H9 (cell line): ENCODE measurements around the gene ANKRD39. TPM values are rescaled to one million over a fixed set of nuclear protein-coding genes. Genes with fewer than 3 reads are reported as not detected.

Experiments
- DNase-seq: peaks from one replicate; pipeline ENCODE4 v3.0.0-alpha.2; 2017
- H2AFZ ChIP-seq: one replicate; pipeline ENCODE4 v1.6.1; 2013; ENCODE audit warnings: mild to moderate bottlenecking, low read length, control low read depth, moderate library complexity
- H2AK5ac ChIP-seq: 2 replicates; pipeline ENCODE4 v1.6.1; 2013; ENCODE audit warnings: low read length, control low read depth, mixed read lengths; ENCODE audit not compliant: insufficient read length
- H2BK120ac ChIP-seq: one replicate; pipeline ENCODE4 v1.6.1; 2013; ENCODE audit warnings: low read depth, mild to moderate bottlenecking, low read length, control low read depth, inconsistent platforms; ENCODE audit not compliant: poor library complexity, severe bottlenecking
- H2BK12ac ChIP-seq: 2 replicates; pipeline ENCODE4 v1.6.1; 2013; ENCODE audit warnings: low read length, control low read depth, mixed read lengths, low read depth; ENCODE audit not compliant: insufficient read length
- H2BK15ac ChIP-seq: 2 replicates; pipeline ENCODE4 v1.6.1; 2013; ENCODE audit warnings: low read depth, low read length, control low read depth
- H2BK20ac ChIP-seq: one replicate; pipeline ENCODE4 v1.6.1; 2013; ENCODE audit warnings: low read depth, mild to moderate bottlenecking, low read length, control low read depth, inconsistent platforms; ENCODE audit not compliant: poor library complexity, severe bottlenecking
- H2BK5ac ChIP-seq: 2 replicates; pipeline ENCODE4 v1.6.1; 2013; ENCODE audit warnings: low read length, control low read depth, mixed read lengths; ENCODE audit not compliant: insufficient read length
- H3K14ac ChIP-seq: 2 replicates; pipeline ENCODE4 v1.6.1; 2013; ENCODE audit warnings: low read length, control low read depth; ENCODE audit not compliant: insufficient read depth
- H3K18ac ChIP-seq: 2 replicates; pipeline ENCODE4 v1.6.1; 2013; ENCODE audit warnings: low read depth, mild to moderate bottlenecking, mixed read lengths, low read length, control low read depth; ENCODE audit not compliant: insufficient read length
- H3K23ac ChIP-seq: 2 replicates; pipeline ENCODE4 v1.6.1; 2013; ENCODE audit warnings: low read length, control low read depth, mixed read lengths, low read depth; ENCODE audit not compliant: insufficient read length
- H3K23me2 ChIP-seq: 2 replicates; pipeline ENCODE4 v1.6.1; 2013; ENCODE audit warnings: low read depth, mild to moderate bottlenecking, mixed read lengths, low read length, control low read depth; ENCODE audit not compliant: insufficient read length, poor library complexity, severe bottlenecking
- H3K27ac ChIP-seq: 2 replicates; pipeline ENCODE4 v1.5.1; 2013; ENCODE audit warnings: low read length, control low read depth, mixed read lengths, low read depth; ENCODE audit not compliant: insufficient read length
- H3K27me3 ChIP-seq: 2 replicates; pipeline ENCODE4 v1.6.1; 2013; ENCODE audit warnings: low read length, control low read depth, inconsistent platforms; ENCODE audit not compliant: insufficient read depth
- H3K4ac ChIP-seq: 2 replicates; pipeline ENCODE4 v1.6.1; 2013; ENCODE audit warnings: low read depth, mild to moderate bottlenecking, control low read depth, inconsistent platforms, low read length, moderate library complexity
- H3K4me1 ChIP-seq: 2 replicates; pipeline ENCODE4 v1.6.1; 2013; ENCODE audit warnings: low read length, control low read depth, inconsistent platforms; ENCODE audit not compliant: insufficient read depth
- H3K4me2 ChIP-seq: 2 replicates; pipeline ENCODE4 v1.6.1; 2013; ENCODE audit warnings: low read length, control low read depth, mixed read lengths; ENCODE audit not compliant: insufficient read length, insufficient read depth
- H3K56ac ChIP-seq: 2 replicates; pipeline ENCODE4 v1.6.1; 2013; ENCODE audit warnings: low read depth, mild to moderate bottlenecking, mixed read lengths, low read length, control low read depth; ENCODE audit not compliant: insufficient read length
- H3K79me1 ChIP-seq: 2 replicates; pipeline ENCODE4 v1.6.1; 2013; ENCODE audit warnings: low read depth, mild to moderate bottlenecking, moderate library complexity, low read length, control low read depth, inconsistent platforms; ENCODE audit not compliant: insufficient read depth, poor library complexity, severe bottlenecking
- H3K79me2 ChIP-seq: 2 replicates; pipeline ENCODE4 v1.6.1; 2013; ENCODE audit warnings: low read length, control low read depth, inconsistent platforms; ENCODE audit not compliant: insufficient read depth
- H3K9ac ChIP-seq: 2 replicates; pipeline ENCODE4 v1.6.1; 2013; ENCODE audit warnings: low read length, control low read depth, mixed read lengths; ENCODE audit not compliant: insufficient read length; ENCODE audit errors: extremely low read depth
- H3K9me3 ChIP-seq: one replicate; pipeline ENCODE4 v1.6.1; 2013; ENCODE audit warnings: low read depth, low read length, inconsistent platforms; ENCODE audit not compliant: control insufficient read depth
- H3T11ph ChIP-seq: one replicate; pipeline ENCODE4 v1.6.1; 2013; ENCODE audit warnings: mild to moderate bottlenecking, low read length, control low read depth, inconsistent platforms
- H4K20me1 ChIP-seq: one replicate; pipeline ENCODE4 v1.6.1; 2013; ENCODE audit not compliant: control insufficient read depth, insufficient read length, insufficient read depth
- H4K5ac ChIP-seq: 2 replicates; pipeline ENCODE4 v1.6.1; 2013; ENCODE audit warnings: low read depth, mild to moderate bottlenecking, mixed read lengths, low read length, control low read depth; ENCODE audit not compliant: insufficient read length
- H4K8ac ChIP-seq: replicated peaks from 2 replicates; pipeline ENCODE4 v1.6.1; 2013; ENCODE audit warnings: low read length, control low read depth, mixed read lengths, low read depth; ENCODE audit not compliant: insufficient read length
- H4K91ac ChIP-seq: 2 replicates; pipeline ENCODE4 v1.6.1; 2013; ENCODE audit warnings: low read depth, mild to moderate bottlenecking, moderate library complexity, mixed read lengths, low read length, control low read depth; ENCODE audit not compliant: insufficient read length
- H3K27ac Mint-ChIP-seq, 3 experiments: 2 replicates in 2 of 3; 3 replicates in 1 of 3; pipeline ENCODE4 v1.8.0; 2020 to 2021; ENCODE audit warnings: mixed read lengths in 3 of 3, mild to moderate bottlenecking in 1 of 3, moderate library complexity in 1 of 3
- H3K27me3 Mint-ChIP-seq: 2 replicates; pipeline ENCODE4 v1.8.0; 2021; ENCODE audit warnings: low read depth, mild to moderate bottlenecking, moderate library complexity, mixed read lengths
- H3K36me3 Mint-ChIP-seq, 3 experiments: 2 replicates in 2 of 3; 3 replicates in 1 of 3; pipeline ENCODE4 v1.8.0; 2020 to 2021; ENCODE audit warnings: low read depth in 3 of 3, mixed read lengths in 3 of 3; ENCODE audit not compliant: insufficient read depth in 1 of 3
- H3K4me1 Mint-ChIP-seq, 2 experiments: 2 replicates each; pipeline ENCODE4 v1.8.0; 2020; ENCODE audit warnings: mixed read lengths in 2 of 2
- H3K4me3 Mint-ChIP-seq, 2 experiments: 2 replicates in 1 of 2; 3 replicates in 1 of 2; pipeline ENCODE4 v1.8.0; 2020 to 2021; ENCODE audit warnings: mild to moderate bottlenecking in 2 of 2, mixed read lengths in 2 of 2, moderate library complexity in 1 of 2
- H3K9me3 Mint-ChIP-seq, 2 experiments: 2 replicates in 1 of 2; 3 replicates in 1 of 2; pipeline ENCODE4 v1.8.0; 2020; ENCODE audit warnings: mild to moderate bottlenecking in 2 of 2, mixed read lengths in 2 of 2, moderate library complexity in 1 of 2
- CTCF ChIP-seq: fragments of 200-600 bp; sonication (generic); conservative IDR thresholded peaks from 3 replicates; pipeline ENCODE4 v1.8.0; 2021; ENCODE audit warnings: antibody characterized with exemption, mild to moderate bottlenecking
- total RNA-seq: library from RNA; stranded (reverse); gene quantifications from 2 replicates; pipeline ENCODE4 v1.2.1, GENCODE V29; 2021

Gene ANKRD39
- total RNA-seq, 1 experiment from 2014 or later: 13.0 TPM

GRCh38 chr2:96804986-96805385, 52.8 kb downstream of the ANKRD39 start:
- Histone ChIP-seq H3K27ac (no peak overlapping the region), H2BK120ac (no peak overlapping the region), H3K9me3 (no peaks in the 10 kb centered on the region), H3K23me2 (no peaks in the 10 kb centered on the region), H4K91ac (no peak overlapping the region), H2BK15ac (no peak overlapping the region), H2AFZ (no peak overlapping the region), H3K4ac (no peak overlapping the region), H2AK5ac (no peak overlapping the region), H4K5ac (no peak overlapping the region), H3K18ac (no peak overlapping the region), H3K23ac (no peak overlapping the region), H3K9ac (no peak overlapping the region), H3K56ac (no peak overlapping the region), H2BK5ac (no peak overlapping the region), H2BK20ac (no peak overlapping the region), H2BK12ac (no peak overlapping the region), H3K14ac (no peak overlapping the region), H4K8ac (no peak overlapping the region), H3K79me2 (no peaks in the 10 kb centered on the region), H3K27me3 (no peaks in the 10 kb centered on the region), H3T11ph (no peak overlapping the region), H4K20me1 (no peaks in the 10 kb centered on the region), H3K4me1 (no peaks in the 10 kb centered on the region), H3K79me1 (no peaks in the 10 kb centered on the region), H3K4me2 (no peak overlapping the region)
- Mint-ChIP-seq H3K4me1 (no peaks in the 10 kb centered on the region), H3K4me3 (no peak overlapping the region), H3K27ac (no peak overlapping the region), H3K36me3 (peaks cover 8 to 11% (median 9%) of the 10 kb centered on the region in 3 experiments), H3K27me3 (no peaks in the 10 kb centered on the region), H3K9me3 (peaks cover 0 to 4% of the 10 kb centered on the region in 2 experiments; a peak in 1 of 5 replicates)
- no peak for DNase-seq
- TF ChIP-seq CTCF: no peak
